ENCODE measurements around the gene CLCNKA.

GRCh38 chr1:15983275-15983674 lies 38.6 kb upstream of the CLCNKA start:
- TF ChIP-seq CTCF (IDR thresholded peaks at IDR 0.05) (no peak), POLR2A (IDR thresholded peaks at IDR 0.05) (no peak)

Data from body of pancreas (tissue), 4 donors.